ENCODE measurements around the gene CETP.

DNA sequence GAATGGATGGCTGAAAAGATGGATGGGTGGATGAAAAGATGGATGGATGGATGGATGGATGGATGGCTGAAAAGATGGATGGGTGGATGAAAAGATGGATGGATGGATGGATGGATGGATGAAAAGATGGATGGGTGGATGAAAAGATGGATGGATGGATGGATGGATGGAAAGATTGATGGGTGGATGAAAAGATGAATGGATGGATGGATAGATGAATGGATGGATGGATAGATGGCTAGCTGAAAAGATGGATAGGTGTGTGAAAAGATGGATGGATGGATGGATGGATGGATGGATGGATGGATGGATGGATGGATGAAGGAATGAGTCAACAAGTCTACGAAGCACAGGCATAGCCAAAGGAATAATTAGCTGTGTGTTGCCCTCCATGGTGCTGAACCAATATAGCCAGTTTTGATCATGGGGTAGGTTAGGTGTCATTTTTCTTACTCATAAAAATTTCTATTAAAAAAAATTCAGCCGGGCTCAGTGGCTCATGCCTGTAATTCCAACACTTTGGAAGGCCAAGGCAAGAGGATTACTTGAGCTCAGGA lies 68.7 kb downstream of the CETP start:
- no peak for TF ChIP-seq CTCF (IDR thresholded peaks at IDR 0.05)
- no peak for TF ChIP-seq POLR2A (IDR thresholded peaks at IDR 0.05)

Data from uterus (tissue), 2 donors.